K562 (cell line): ENCODE data around the gene DDAH2. TPM values are rescaled to one million over a fixed set of nuclear protein-coding genes. Genes with fewer than 3 reads are reported as not detected.
A peak's percentile ranks its signal among the peaks of the same experiment; 100 is the strongest.

Experiments used
- KDM4B ChIP-seq, 2 experiments: fragments of 450-650 bp in 1 of 2; sonication (generic) in 1 of 2; IDR thresholded peaks; 2 replicates each; pipeline ENCODE4 v1.6.1; 2016 to 2017; ENCODE audit warnings: borderline replicate concordance in 2 of 2, antibody characterized with exemption in 1 of 2, low read depth in 1 of 2, mild to moderate bottlenecking in 1 of 2
- KLF10 ChIP-seq: fragments of 250-450 bp; sonication (Bioruptor Pico); IDR thresholded peaks from 2 replicates; pipeline ENCODE4 v1.6.1; 2021; ENCODE audit warnings: matching md5 sums
- LEF1 ChIP-seq: fragments of 450-650 bp; IDR thresholded peaks from 2 replicates; pipeline ENCODE4 v1.6.1; 2016; ENCODE audit warnings: mild to moderate bottlenecking
- NFE2L1 ChIP-seq: fragments of 450-650 bp; IDR thresholded peaks from 2 replicates; pipeline ENCODE4 v1.6.1; 2016; ENCODE audit warnings: missing genetic modification characterization, low read depth, mild to moderate bottlenecking, missing compliant biosample characterization, moderate library complexity, borderline replicate concordance
- RAD51 ChIP-seq: fragments of 450-650 bp; IDR thresholded peaks from 2 replicates; pipeline ENCODE4 v1.7.1; 2016; ENCODE audit warnings: low read depth, mild to moderate bottlenecking, borderline replicate concordance
- RB1 ChIP-seq: fragments of 450-650 bp; IDR thresholded peaks from 2 replicates; pipeline ENCODE4 v1.6.1; 2017; ENCODE audit warnings: low read depth, mild to moderate bottlenecking
- SMAD4 ChIP-seq: fragments of 250-450 bp; sonication (Bioruptor Pico); conservative IDR thresholded peaks from 2 replicates; pipeline ENCODE4 v1.8.0; 2021; ENCODE audit warnings: inconsistent platforms, mild to moderate bottlenecking, moderate library complexity
- SMC3 ChIP-seq: conservative IDR thresholded peaks from 2 replicates; pipeline ENCODE4 v1.6.1; 2011; ENCODE audit warnings: low read depth, low read length, improper control_type of control experiment; ENCODE audit not compliant: insufficient read depth
- TEAD4 ChIP-seq, 2 experiments: sonication (generic) in 1 of 2; formaldehyde crosslinking in 1 of 2; IDR thresholded peaks; 2 replicates each; pipeline versions ENCODE4 v1.6.1 to v1.8.0; 2012 to 2022; ENCODE audit warnings: borderline replicate concordance in 1 of 2, inconsistent platforms in 1 of 2, low read length in 1 of 2, mild to moderate bottlenecking in 1 of 2, missing genetic modification reagents in 1 of 2
- ZBTB8A ChIP-seq: fragments of 450-650 bp; IDR thresholded peaks from 2 replicates; pipeline ENCODE4 v1.6.1; 2018; ENCODE audit warnings: mild to moderate bottlenecking, moderate library complexity; ENCODE audit not compliant: partially characterized antibody
- polyA plus RNA-seq, 8 experiments: library from polyadenylated mRNA; depleted of rRNA in 4 of 8; stranded (reverse) in 5 of 8; unstranded in 3 of 8; fragments of >200 nt; fragmentation: Nextera tagmentation in 2 of 8; fragmentation: Illumina TruSeq in 1 of 8; extraction: Ambion mirVana in 2 of 8; extraction: Trizol in 1 of 8; gene quantifications; 2 replicates each; pipeline versions ENCODE4 v1.2.1 to v1.2.3, GENCODE V29; 2011 to 2014; ENCODE audit warnings: inconsistent platforms in 1 of 8, missing spikeins in 1 of 8
- total RNA-seq, 7 experiments: library from RNA; depleted of rRNA in 6 of 7; stranded (reverse); fragments of >200 nt in 6 of 7; fragmentation: Illumina TruSeq in 2 of 7; extraction: Trizol in 2 of 7; gene quantifications; 2 replicates each; pipeline versions ENCODE4 v1.2.1 to v1.2.3, GENCODE V29; 2011 to 2021; ENCODE audit warnings: low replicate concordance in 1 of 7
- TF ChIP-seq, protein P1 (sequence below), 2 experiments: fragments of 450-650 bp; formaldehyde crosslinking in 1 of 2; IDR thresholded peaks; 2 replicates each; pipeline versions ENCODE4 v1.4.0 to v1.6.1; 2014 to 2020; ENCODE audit warnings: mild to moderate bottlenecking in 2 of 2, borderline replicate concordance in 1 of 2, low read depth in 1 of 2
- TF ChIP-seq, protein P2 (sequence below): sonication (generic); formaldehyde crosslinking; IDR thresholded peaks from 2 replicates; pipeline ENCODE4 v1.8.1; 2023; ENCODE audit warnings: missing genetic modification reagents, mild to moderate bottlenecking, borderline replicate concordance

The DDAH2 gene
- total and polyA plus RNA-seq, 9 of the 15 experiments (the other 6 are each of a cell fraction or from before 2014, with no cell fraction given) = 1.8 to 45.4 (median 21.4) TPM

DNA sequence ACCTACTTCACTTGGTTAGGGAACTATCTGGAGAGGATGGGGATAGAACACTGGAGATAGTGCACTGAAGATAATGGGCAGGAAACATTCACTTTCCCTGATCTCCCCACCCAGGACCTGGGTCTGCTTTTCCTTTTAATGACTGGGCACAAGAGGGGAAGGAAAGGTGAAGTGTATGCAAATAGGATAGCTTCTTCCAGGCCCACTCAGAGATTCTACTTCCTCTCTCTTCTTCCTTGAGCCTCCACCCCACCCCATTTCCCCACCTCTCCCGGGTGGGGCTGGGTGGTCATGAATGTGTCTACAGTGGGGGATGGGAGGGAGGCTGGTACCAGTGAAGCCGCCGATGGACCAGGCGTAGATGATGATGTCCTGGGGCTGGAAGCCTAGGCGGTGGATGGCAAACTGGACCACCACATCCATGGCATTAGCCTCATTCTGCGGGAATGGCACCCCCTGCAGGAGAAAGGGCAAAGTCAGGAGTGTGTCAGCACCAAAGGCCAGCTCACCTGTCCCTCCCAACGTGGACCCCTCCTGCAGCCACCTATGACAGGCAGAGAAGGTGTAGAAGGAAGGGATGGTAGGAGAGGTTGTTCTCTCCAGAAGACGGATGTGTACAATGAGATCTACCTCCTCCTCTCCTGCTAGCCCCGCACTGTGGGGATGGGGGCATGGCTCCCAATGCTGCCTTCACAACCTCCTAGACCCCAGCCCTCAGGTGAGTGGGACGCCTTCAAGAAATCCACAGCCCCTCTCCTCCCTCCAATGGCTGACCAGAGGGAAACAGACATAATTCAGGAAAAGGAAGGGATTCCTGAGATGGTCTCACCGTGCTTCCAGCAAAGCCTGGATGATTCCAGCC is 39.6 kb downstream of the DDAH2 start (continued):
- no peak for TF ChIP-seq RAD51
- TF ChIP-seq, protein P1, sequence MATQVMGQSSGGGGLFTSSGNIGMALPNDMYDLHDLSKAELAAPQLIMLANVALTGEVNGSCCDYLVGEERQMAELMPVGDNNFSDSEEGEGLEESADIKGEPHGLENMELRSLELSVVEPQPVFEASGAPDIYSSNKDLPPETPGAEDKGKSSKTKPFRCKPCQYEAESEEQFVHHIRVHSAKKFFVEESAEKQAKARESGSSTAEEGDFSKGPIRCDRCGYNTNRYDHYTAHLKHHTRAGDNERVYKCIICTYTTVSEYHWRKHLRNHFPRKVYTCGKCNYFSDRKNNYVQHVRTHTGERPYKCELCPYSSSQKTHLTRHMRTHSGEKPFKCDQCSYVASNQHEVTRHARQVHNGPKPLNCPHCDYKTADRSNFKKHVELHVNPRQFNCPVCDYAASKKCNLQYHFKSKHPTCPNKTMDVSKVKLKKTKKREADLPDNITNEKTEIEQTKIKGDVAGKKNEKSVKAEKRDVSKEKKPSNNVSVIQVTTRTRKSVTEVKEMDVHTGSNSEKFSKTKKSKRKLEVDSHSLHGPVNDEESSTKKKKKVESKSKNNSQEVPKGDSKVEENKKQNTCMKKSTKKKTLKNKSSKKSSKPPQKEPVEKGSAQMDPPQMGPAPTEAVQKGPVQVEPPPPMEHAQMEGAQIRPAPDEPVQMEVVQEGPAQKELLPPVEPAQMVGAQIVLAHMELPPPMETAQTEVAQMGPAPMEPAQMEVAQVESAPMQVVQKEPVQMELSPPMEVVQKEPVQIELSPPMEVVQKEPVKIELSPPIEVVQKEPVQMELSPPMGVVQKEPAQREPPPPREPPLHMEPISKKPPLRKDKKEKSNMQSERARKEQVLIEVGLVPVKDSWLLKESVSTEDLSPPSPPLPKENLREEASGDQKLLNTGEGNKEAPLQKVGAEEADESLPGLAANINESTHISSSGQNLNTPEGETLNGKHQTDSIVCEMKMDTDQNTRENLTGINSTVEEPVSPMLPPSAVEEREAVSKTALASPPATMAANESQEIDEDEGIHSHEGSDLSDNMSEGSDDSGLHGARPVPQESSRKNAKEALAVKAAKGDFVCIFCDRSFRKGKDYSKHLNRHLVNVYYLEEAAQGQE (IDR thresholded peaks at IDR 0.05; ENCODE audit: borderline replicate concordance) = 0 out of 2 replicates have a peak, but pooled peaks have one; percentile 26
- TF ChIP-seq, protein P1 (CRISPR knock-in tag; IDR thresholded peaks at IDR 0.05; ENCODE audit: low read depth) = no peak; the same call in 1 of the 2 replicates
- TF ChIP-seq RB1 = no peak
- peak; percentile 36; the same call in 1 of the 2 replicates for TF ChIP-seq SMC3
- no peak; the same call in none of the 2 replicates for TF ChIP-seq SMAD4 (CRISPR knock-in tag)
- TF ChIP-seq ZBTB8A = no peak
- TF ChIP-seq, protein P2, sequence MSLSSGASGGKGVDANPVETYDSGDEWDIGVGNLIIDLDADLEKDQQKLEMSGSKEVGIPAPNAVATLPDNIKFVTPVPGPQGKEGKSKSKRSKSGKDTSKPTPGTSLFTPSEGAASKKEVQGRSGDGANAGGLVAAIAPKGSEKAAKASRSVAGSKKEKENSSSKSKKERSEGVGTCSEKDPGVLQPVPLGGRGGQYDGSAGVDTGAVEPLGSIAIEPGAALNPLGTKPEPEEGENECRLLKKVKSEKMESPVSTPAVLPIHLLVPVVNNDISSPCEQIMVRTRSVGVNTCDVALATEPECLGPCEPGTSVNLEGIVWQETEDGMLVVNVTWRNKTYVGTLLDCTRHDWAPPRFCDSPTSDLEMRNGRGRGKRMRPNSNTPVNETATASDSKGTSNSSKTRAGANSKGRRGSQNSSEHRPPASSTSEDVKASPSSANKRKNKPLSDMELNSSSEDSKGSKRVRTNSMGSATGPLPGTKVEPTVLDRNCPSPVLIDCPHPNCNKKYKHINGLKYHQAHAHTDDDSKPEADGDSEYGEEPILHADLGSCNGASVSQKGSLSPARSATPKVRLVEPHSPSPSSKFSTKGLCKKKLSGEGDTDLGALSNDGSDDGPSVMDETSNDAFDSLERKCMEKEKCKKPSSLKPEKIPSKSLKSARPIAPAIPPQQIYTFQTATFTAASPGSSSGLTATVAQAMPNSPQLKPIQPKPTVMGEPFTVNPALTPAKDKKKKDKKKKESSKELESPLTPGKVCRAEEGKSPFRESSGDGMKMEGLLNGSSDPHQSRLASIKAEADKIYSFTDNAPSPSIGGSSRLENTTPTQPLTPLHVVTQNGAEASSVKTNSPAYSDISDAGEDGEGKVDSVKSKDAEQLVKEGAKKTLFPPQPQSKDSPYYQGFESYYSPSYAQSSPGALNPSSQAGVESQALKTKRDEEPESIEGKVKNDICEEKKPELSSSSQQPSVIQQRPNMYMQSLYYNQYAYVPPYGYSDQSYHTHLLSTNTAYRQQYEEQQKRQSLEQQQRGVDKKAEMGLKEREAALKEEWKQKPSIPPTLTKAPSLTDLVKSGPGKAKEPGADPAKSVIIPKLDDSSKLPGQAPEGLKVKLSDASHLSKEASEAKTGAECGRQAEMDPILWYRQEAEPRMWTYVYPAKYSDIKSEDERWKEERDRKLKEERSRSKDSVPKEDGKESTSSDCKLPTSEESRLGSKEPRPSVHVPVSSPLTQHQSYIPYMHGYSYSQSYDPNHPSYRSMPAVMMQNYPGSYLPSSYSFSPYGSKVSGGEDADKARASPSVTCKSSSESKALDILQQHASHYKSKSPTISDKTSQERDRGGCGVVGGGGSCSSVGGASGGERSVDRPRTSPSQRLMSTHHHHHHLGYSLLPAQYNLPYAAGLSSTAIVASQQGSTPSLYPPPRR (CRISPR knock-in tag) = 0 out of 2 replicates have a peak, but pooled peaks have one; percentile 56
- TF ChIP-seq KLF10 (CRISPR knock-in tag) = 0 out of 2 replicates have a peak, but pooled peaks have one; percentile 35
- TF ChIP-seq NFE2L1 (tag) = no peak
- TF ChIP-seq KDM4B (IDR thresholded peaks at IDR 0.05; ENCODE audit: borderline replicate concordance in 2 of 2, low read depth in 1 of 2) = no peak
- TF ChIP-seq TEAD4 (IDR thresholded peaks at IDR 0.05; ENCODE audit: low read length) = no peak
- 0 out of 2 replicates have a peak, but pooled peaks have one; percentile 51 for TF ChIP-seq TEAD4 (CRISPR knock-in tag; IDR thresholded peaks at IDR 0.05; ENCODE audit: borderline replicate concordance)
- TF ChIP-seq LEF1 = no peak
